Testis (tissue), 3 donors: Measurements from ENCODE around the gene CCDC201. TPM values are rescaled to one million over a fixed set of nuclear protein-coding genes. Genes with fewer than 3 reads are reported as not detected.

Experiments
- DNase-seq: peaks from one replicate; pipeline ENCODE4 v3.0.0-alpha.2; 2019
- H3K27ac ChIP-seq, 2 donors: fragments of 200-600 bp; sonication (generic); one replicate each; pipeline ENCODE4 v1.5.1; 2019
- H3K27me3 ChIP-seq: fragments of 200-600 bp; sonication (generic); one replicate; pipeline ENCODE4 v1.5.1; 2019
- H3K36me3 ChIP-seq: fragments of 200-600 bp; sonication (generic); one replicate; pipeline ENCODE4 v1.5.1; 2017; ENCODE audit warnings: low read depth; ENCODE audit errors: missing control alignments
- H3K4me1 ChIP-seq: fragments of 200-600 bp; sonication (generic); one replicate; pipeline ENCODE4 v1.5.1; 2019
- H3K4me3 ChIP-seq, 2 donors: fragments of 200-600 bp; sonication (generic); one replicate each; pipeline ENCODE4 v1.5.1; 2017 to 2019
- H3K9me3 ChIP-seq: fragments of 200-600 bp; sonication (generic); one replicate; pipeline ENCODE4 v1.5.1; 2017
- CTCF ChIP-seq, 3 experiments: fragments of 450-650 bp in 2 of 3; fragments of 200-600 bp in 1 of 3; sonication (generic) in 1 of 3; IDR thresholded peaks; one replicate each; pipeline ENCODE4 v1.5.1; 2016 to 2019; ENCODE audit warnings: antibody characterized with exemption in 3 of 3, mild to moderate bottlenecking in 2 of 3, moderate library complexity in 1 of 3
- POLR2A ChIP-seq: fragments of 450-650 bp; IDR thresholded peaks from one replicate; pipeline ENCODE4 v1.6.1; 2017; ENCODE audit warnings: antibody characterized with exemption, mild to moderate bottlenecking, moderate library complexity
- WGBS, 2 donors: methylation state at CpG; one replicate each; pipeline ENCODE4 v1.1.5; 2018; 5-methylcytosine and 5-hydroxymethylcytosine counted together
- intact Hi-C: fragments of 100-400 bp; cut with DNase I; formaldehyde crosslinking; loops from one replicate; pipeline ENCODE4 v1.15.1; 2023; ENCODE audit warnings: low total_unique reads
- polyA plus RNA-seq: library from polyadenylated mRNA; stranded (reverse); fragments of 350-450 nt; fragmentation: Illumina TruSeq; extraction: RNeasy Lipid Tissue Mini Kit (QIAGEN cat#74804); gene quantifications from one replicate; pipeline ENCODE4 v1.2.3, GENCODE V29; 2014; ENCODE audit warnings: low read depth, low replicate concordance; ENCODE audit not compliant: insufficient read depth
- total RNA-seq, 2 donors: library from RNA; depleted of rRNA; stranded (reverse); fragments of >200 nt; gene quantifications; one replicate each; pipeline ENCODE4 v1.2.3, GENCODE V29; 2016

CCDC201 gene
- total and polyA plus RNA-seq, 3 donors from 2014 or later = 0.12 TPM; not detected in 2

- 70 to 71% methylated on average over 7 of the region's 7 CpGs for WGBS, 2 donors
- H3K4me3 ChIP-seq = no peak overlapping the region
- no peaks in the 10 kb centered on the region for H3K36me3 ChIP-seq
- H3K9me3 ChIP-seq = no peaks in the 10 kb centered on the region
- intact Hi-C loops = no loop called here
- H3K4me1 ChIP-seq = peaks cover 6% of the 10 kb centered on the region
- no peak overlapping the region for H3K27ac ChIP-seq
- TF ChIP-seq CTCF (IDR thresholded peaks at IDR 0.05) (no peak), POLR2A (no peak)
- no peak for DNase-seq
- no peaks in the 10 kb centered on the region for H3K27me3 ChIP-seq
Measured at GRCh38 chr7:45885264-45885882, 12.5 kb upstream of the CCDC201 start.

GRCh38 chr7:45884136-45884535 lies 11.3 kb upstream of the CCDC201 start:
- intact Hi-C loops = no loop called here
- no peaks in the 10 kb centered on the region for H3K27me3 ChIP-seq
- 81 to 88% methylated on average over 4 of the region's 4 CpGs for WGBS, 2 donors
- no peaks in the 10 kb centered on the region for H3K9me3 ChIP-seq
- no peak overlapping the region for H3K27ac ChIP-seq
- no peaks in the 10 kb centered on the region for H3K36me3 ChIP-seq
- H3K4me3 ChIP-seq = no peak overlapping the region
- TF ChIP-seq POLR2A (no peak), CTCF (IDR thresholded peaks at IDR 0.05) (no peak)
- H3K4me1 ChIP-seq = peaks cover 6% of the 10 kb centered on the region
- DNase-seq = no peak

DNA sequence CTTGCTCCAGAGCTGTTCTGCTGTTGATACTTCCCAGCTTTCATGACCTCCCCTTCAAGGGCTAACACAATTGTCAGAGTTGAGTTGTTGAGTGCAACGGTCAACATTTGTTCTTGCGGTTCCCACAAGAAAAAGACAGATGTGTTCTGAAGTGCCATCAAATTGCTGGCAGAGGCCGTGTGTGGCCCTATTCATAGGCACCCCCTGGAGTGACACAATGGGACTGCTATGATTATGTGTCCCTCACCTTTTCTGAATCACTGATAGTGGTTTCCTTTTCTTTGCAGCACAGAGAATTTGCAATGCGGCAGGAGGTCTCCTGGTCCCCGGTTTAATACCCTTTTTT lies 9.6 kb upstream of the CCDC201 start:
- H3K4me3 ChIP-seq = no peak overlapping the region
- DNase-seq = no peak
- intact Hi-C loops = no loop called here
- H3K36me3 ChIP-seq = no peaks in the 10 kb centered on the region
- no peak overlapping the region for H3K27ac ChIP-seq
- no peaks in the 10 kb centered on the region for H3K4me1 ChIP-seq
- 80 to 82% methylated on average over 5 of the region's 5 CpGs for WGBS, 2 donors
- TF ChIP-seq POLR2A (no peak), CTCF (IDR thresholded peaks at IDR 0.05) (no peak)
- no peaks in the 10 kb centered on the region for H3K27me3 ChIP-seq
- H3K9me3 ChIP-seq = no peaks in the 10 kb centered on the region

- no peak for DNase-seq
- Histone ChIP-seq H3K36me3 (no peaks in the 10 kb centered on the region), H3K4me3 (no peak overlapping the region), H3K27ac (no peak overlapping the region), H3K9me3 (no peaks in the 10 kb centered on the region), H3K27me3 (no peaks in the 10 kb centered on the region), H3K4me1 (no peaks in the 10 kb centered on the region)
- intact Hi-C loops = no loop called here
- no peak for TF ChIP-seq CTCF (IDR thresholded peaks at IDR 0.05)
- no peak for TF ChIP-seq POLR2A
- WGBS, 2 donors = 73 to 74% methylated on average over 12 of the region's 12 CpGs
Measured at GRCh38 chr7:45881759-45882464, 9.0 kb upstream of the CCDC201 start.
